Suppressor macrophage treated with lipopolysaccharide for 4 hours (primary cell): ENCODE results near the gene LRRC41.
"Not testable (repeated sequence)": the region's sequence is repeated elsewhere in the genome, so short reads cannot be mapped to it uniquely, and the experiment has no call there.

Source experiments
- DNase-seq: peaks from one replicate; pipeline ENCODE4 v3.0.0-alpha.2; 2020

LRRC41 gene

GRCh38 chr1:46284597-46285564 lies 18.5 kb downstream of the LRRC41 start:
- no peak for DNase-seq

GRCh38 chr1:46284058-46284457 lies 19.4 kb downstream of the LRRC41 start:
- DNase-seq, result no peak

- DNase-seq, result no peak
Measured at GRCh38 chr1:46281021-46281420, 22.4 kb downstream of the LRRC41 start.

- DNase-seq, result no peak
Measured at GRCh38 chr1:46280092-46280491, 23.3 kb downstream of the LRRC41 start.

- no peak for DNase-seq
Measured at GRCh38 chr1:46278807-46279206, 24.6 kb downstream of the LRRC41 start.

GRCh38 chr1:46277658-46278373 lies 25.6 kb downstream of the LRRC41 start:
- DNase-seq, result no peak

- DNase-seq, result no peak
Measured at GRCh38 chr1:46275030-46275337, 28.4 kb downstream of the LRRC41 start.

GRCh38 chr1:46274225-46275029 lies 29.0 kb downstream of the LRRC41 start:
- no peak for DNase-seq

- no peak for DNase-seq
Measured at GRCh38 chr1:46268578-46268977, 34.8 kb downstream of the LRRC41 start.

- DNase-seq, result no peak
Measured at GRCh38 chr1:46263146-46263545, 40.3 kb downstream of the LRRC41 start.

GRCh38 chr1:46262508-46262907 lies 40.9 kb downstream of the LRRC41 start:
- no peak for DNase-seq

GRCh38 chr1:46256523-46256922 lies 46.9 kb downstream of the LRRC41 start:
- no peak for DNase-seq

GRCh38 chr1:46254668-46255067 lies 48.7 kb downstream of the LRRC41 start:
- no peak for DNase-seq

- DNase-seq, result peak; percentile 21
Measured at GRCh38 chr1:46248122-46248920, 55.1 kb downstream of the LRRC41 start.

GRCh38 chr1:46247436-46248121 lies 55.8 kb downstream of the LRRC41 start, which contains the start of gene RAD54L:
Gene RAD54L (plus strand): TSS chr1:46247763. CDS start chr1:46248406, 643 bp downstream.
- peak; percentile 99 for DNase-seq

GRCh38 chr1:46246548-46247435 lies 56.6 kb downstream of the LRRC41 start:
- DNase-seq, result peak; percentile 66

- DNase-seq, result not testable (repeated sequence)
Measured at GRCh38 chr1:46246136-46246535, 57.3 kb downstream of the LRRC41 start.

- peak; percentile 27 for DNase-seq
Measured at GRCh38 chr1:46244656-46245371, 58.6 kb downstream of the LRRC41 start.

- not testable (repeated sequence) for DNase-seq
Measured at GRCh38 chr1:46243831-46244230, 59.6 kb downstream of the LRRC41 start.

GRCh38 chr1:46242918-46243317 lies 60.5 kb downstream of the LRRC41 start:
- DNase-seq, result no peak
